SHP77 (cell line): Measurements from ENCODE around the gene GMDS.

Source experiments
- DNase-seq, 2 experiments: peaks; one replicate each; lab custom pipeline; 2025; lab: John Stamatoyannopoulos, UW

GMDS gene

GRCh38 chr6:1624851-1625781 lies 620.3 kb downstream of the GMDS start:
- no peak for DNase-seq

- no peak for DNase-seq
These were observed 621.2 kb downstream of the GMDS start for GRCh38 chr6:1624058-1624850.

GRCh38 chr6:1623769-1624057 lies 621.7 kb downstream of the GMDS start:
- no peak for DNase-seq

GRCh38 chr6:1622851-1623768 lies 622.3 kb downstream of the GMDS start:
- no peak for DNase-seq

- no peak for DNase-seq
These were observed 623.1 kb downstream of the GMDS start for GRCh38 chr6:1622220-1622850.

- DNase-seq: no peak
These were observed 624.2 kb downstream of the GMDS start for GRCh38 chr6:1621070-1621701.

GRCh38 chr6:1620504-1621069 lies 624.8 kb downstream of the GMDS start:
- no peak for DNase-seq

GRCh38 chr6:1619673-1620503 lies 625.5 kb downstream of the GMDS start:
- no peak for DNase-seq

- no peak for DNase-seq
These were observed 626.2 kb downstream of the GMDS start for GRCh38 chr6:1619098-1619672.

- DNase-seq: no peak
These were observed 626.9 kb downstream of the GMDS start for GRCh38 chr6:1618311-1619097.

GRCh38 chr6:1617466-1618310 lies 627.7 kb downstream of the GMDS start:
- DNase-seq: no peak

GRCh38 chr6:1616701-1617463 lies 628.5 kb downstream of the GMDS start:
- no peak for DNase-seq

- DNase-seq: no peak
These were observed 629.5 kb downstream of the GMDS start for GRCh38 chr6:1615853-1616420.

GRCh38 chr6:1615151-1615852 lies 630.1 kb downstream of the GMDS start:
- DNase-seq: no peak

GRCh38 chr6:1614448-1615150 lies 630.8 kb downstream of the GMDS start:
- DNase-seq: peak; percentile 30 to 38
